BE2C (cell line): Measurements from ENCODE around the gene PNMA6E.
"Not testable (repeated sequence)": the region's sequence is repeated elsewhere in the genome, so short reads cannot be mapped to it uniquely, and the experiment has no call there.

Experiments used
- DNase-seq: peaks from one replicate; pipeline ENCODE4 v3.0.0-alpha.2; 2020
- H3K27me3 ChIP-seq: fragments of 250-450 bp; sonication (Bioruptor Pico); 2 replicates; pipeline ENCODE4 v1.5.1; 2020; ENCODE audit warnings: mild to moderate bottlenecking
- H3K36me3 ChIP-seq: fragments of 250-450 bp; sonication (Bioruptor Pico); 2 replicates; pipeline ENCODE4 v1.5.1; 2020; ENCODE audit warnings: mild to moderate bottlenecking
- H3K4me1 ChIP-seq: fragments of 250-450 bp; sonication (Bioruptor Pico); 2 replicates; pipeline ENCODE4 v1.5.1; 2020
- H3K4me3 ChIP-seq: 2 replicates; pipeline ENCODE4 v1.5.1; 2011; ENCODE audit warnings: low read depth, low read length
- H3K9me3 ChIP-seq: fragments of 250-450 bp; sonication (Bioruptor Pico); 2 replicates; pipeline ENCODE4 v1.5.1; 2020
- TF ChIP-seq, protein P1 (sequence below): IDR thresholded peaks from 2 replicates; pipeline ENCODE4 v1.5.1; 2012; ENCODE audit warnings: mild to moderate bottlenecking, low read depth, low read length

The PNMA6E gene

DNA sequence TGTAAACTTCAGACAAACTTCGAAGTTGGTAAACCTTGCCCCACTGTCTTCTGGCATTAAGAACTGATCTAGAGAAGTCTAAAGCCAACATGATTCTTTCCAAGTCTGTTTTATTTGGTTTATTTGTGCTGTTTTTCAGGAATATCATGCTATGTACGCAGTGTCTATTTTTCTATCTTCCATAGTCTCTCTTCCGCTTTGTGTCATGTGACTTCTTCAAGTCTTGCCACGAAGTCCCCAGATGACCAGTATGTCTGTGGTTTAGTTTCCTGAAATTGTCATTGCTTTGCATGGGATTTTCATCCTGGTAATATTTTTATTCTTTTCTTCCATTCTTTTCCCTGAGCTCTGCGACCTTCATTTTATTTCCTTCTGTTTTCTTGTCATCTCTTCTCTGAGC lies 15.1 kb downstream of the PNMA6E start:
- Histone ChIP-seq H3K4me3 (no peak overlapping the region), H3K4me1 (peaks cover 5% of the 10 kb centered on the region), H3K36me3 (no peaks in the 10 kb centered on the region), H3K27me3 (no peaks in the 10 kb centered on the region), H3K9me3 (no peaks in the 10 kb centered on the region)
- TF ChIP-seq, protein P1, sequence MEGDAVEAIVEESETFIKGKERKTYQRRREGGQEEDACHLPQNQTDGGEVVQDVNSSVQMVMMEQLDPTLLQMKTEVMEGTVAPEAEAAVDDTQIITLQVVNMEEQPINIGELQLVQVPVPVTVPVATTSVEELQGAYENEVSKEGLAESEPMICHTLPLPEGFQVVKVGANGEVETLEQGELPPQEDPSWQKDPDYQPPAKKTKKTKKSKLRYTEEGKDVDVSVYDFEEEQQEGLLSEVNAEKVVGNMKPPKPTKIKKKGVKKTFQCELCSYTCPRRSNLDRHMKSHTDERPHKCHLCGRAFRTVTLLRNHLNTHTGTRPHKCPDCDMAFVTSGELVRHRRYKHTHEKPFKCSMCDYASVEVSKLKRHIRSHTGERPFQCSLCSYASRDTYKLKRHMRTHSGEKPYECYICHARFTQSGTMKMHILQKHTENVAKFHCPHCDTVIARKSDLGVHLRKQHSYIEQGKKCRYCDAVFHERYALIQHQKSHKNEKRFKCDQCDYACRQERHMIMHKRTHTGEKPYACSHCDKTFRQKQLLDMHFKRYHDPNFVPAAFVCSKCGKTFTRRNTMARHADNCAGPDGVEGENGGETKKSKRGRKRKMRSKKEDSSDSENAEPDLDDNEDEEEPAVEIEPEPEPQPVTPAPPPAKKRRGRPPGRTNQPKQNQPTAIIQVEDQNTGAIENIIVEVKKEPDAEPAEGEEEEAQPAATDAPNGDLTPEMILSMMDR = no peak
- DNase-seq = no peak

DNA sequence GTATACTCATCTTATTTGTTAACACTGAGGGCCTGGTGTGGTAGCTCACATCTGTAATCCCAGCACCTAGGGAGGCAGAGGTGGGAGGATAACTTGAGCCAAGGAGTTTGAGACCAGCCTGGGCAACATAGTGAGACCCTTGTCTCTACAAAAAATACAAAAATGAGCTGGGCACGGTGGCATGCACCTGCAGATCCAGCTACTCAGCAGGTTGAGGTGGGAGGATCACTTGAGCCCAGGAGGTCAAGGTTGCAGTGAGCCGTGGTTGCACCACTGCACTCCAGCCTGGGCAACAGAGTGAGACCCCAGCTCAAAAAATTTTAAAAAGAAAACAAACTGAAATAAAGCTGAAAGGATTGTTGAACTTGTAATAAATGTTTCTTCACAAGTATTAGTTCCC lies 16.2 kb downstream of the PNMA6E start:
- not testable (repeated sequence) for H3K27me3 ChIP-seq, H3K36me3 ChIP-seq, DNase-seq, H3K9me3 ChIP-seq, H3K4me3 ChIP-seq
- peaks cover 13% of the 10 kb centered on the region for H3K4me1 ChIP-seq

DNA sequence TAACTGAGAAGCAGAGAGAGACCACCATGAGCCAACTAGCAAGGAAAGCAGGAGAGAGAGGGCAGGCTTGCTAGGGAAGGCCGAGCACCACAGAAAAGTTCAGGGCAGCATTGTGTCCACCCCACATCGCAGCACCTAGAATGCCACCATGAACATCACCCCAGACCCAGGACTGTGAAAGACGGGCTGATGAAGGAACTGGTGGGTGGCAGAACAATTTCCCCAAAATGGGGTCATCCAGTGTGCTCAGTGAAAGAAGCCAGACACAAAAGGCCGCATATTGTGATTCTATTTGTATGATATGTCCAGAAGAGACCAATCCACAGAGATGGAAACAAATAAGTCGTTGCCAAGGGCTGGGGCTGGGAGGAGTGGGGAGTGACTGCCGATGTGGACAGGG lies 16.8 kb downstream of the PNMA6E start:
- Histone ChIP-seq H3K36me3 (no peaks in the 10 kb centered on the region), H3K9me3 (no peaks in the 10 kb centered on the region), H3K4me1 (peaks cover 19% of the 10 kb centered on the region), H3K4me3 (no peak overlapping the region), H3K27me3 (no peaks in the 10 kb centered on the region)
- DNase-seq = no peak
- TF ChIP-seq, protein P1 = no peak

DNA sequence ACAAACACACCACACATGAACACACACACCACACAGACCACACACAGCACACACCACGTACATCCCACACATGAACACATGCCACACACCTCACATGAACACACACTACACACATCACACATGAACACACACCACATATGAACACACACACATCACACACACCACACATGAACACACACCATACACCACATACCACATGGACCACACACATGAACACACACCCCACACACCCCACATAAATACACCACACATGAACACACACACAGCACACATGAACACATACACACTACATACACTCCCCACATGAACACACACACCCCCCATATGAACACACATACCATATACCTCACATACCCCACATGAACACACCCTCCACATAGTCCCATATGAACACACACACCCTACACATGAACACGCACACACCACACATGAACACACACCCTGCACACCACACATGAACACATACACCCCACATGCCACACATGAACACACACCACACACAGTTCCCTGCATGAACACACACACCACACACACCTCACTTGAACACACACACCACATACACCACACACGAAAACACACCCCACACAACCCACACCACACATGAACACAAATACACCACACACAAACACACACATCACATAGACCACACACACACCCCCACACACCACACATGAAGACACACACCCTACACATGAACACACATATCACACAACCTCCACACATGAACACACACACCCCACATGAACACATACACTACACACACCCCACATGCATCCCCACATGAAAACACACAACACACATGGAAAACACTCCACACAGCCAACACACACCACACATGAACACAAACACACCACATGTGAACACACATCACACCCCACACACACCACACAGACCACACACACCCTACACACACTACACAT lies 18.3 kb downstream of the PNMA6E start:
- DNase-seq = no peak
- Histone ChIP-seq H3K9me3 (no peaks in the 10 kb centered on the region), H3K27me3 (no peaks in the 10 kb centered on the region), H3K36me3 (no peaks in the 10 kb centered on the region), H3K4me1 (peaks cover 20% of the 10 kb centered on the region), H3K4me3 (no peak overlapping the region)
- TF ChIP-seq, protein P1 = no peak

DNA sequence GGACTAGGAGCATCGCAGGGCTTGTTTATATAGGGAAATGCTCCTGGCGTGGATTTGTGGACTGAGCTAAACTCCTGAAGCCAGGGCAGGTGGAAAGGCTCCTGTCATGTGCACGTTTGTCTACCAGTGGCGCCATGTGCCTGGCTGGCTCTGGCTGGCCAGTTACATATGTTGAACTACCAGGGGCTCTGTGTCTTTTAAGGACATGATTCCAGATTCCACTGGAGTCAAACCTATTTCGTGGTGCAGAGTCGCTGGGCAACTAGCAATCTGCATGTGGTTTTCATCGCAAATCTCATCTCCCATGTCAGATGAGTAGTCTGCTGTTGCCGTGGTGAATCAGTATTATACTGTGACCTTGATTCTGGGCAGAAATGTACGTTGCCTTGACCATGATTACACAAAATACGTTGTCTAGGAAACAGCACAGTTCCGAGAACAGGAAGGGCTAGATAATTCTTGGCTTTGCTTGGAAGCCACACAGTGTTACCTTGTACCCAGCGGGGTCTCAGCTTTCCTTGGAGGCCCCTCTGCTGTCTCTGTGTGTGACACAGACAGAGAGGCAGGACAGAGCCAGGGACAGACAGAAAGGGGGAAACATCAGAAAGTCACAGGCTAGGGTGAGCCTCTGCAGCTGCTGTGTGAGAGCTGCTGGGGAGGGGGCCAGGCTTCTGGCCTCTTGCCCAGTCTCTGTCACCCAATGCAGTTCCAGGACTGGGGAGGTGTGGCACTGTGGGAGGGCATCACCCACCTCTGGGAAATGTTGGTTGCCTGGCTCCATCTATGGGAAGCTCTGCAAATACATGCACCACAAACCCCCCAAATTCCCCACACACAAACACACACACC lies 19.2 kb downstream of the PNMA6E start:
- Histone ChIP-seq H3K27me3 (no peaks in the 10 kb centered on the region), H3K4me1 (peaks cover 20% of the 10 kb centered on the region), H3K4me3 (no peak overlapping the region; the same call in 1 of the 2 replicates), H3K36me3 (no peaks in the 10 kb centered on the region), H3K9me3 (no peaks in the 10 kb centered on the region)
- peak; percentile 86 for DNase-seq
- TF ChIP-seq, protein P1 = peak; percentile 47

DNA sequence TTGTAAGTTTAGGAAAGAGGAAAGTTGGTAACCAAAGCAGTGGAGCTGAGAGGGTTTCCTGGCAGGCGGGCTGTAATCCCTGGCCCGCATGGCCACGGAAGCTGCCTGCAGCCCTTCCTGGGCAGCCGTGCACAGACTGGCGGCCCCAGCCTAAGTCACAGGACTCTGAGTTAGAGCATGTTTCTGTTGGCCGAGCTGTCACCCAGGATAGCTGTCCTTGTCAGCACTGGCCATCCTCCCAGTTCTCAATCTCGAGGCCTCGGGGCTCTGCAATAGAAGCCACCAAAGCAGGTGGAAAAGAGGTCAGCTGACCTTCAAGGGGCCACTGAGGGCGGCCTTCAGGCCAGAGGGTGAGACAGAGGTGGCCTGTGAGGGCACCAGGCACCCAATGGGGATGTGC lies 20.5 kb downstream of the PNMA6E start:
- TF ChIP-seq, protein P1 = no peak
- H3K4me3 ChIP-seq = no peak overlapping the region
- no peaks in the 10 kb centered on the region for H3K36me3 ChIP-seq
- H3K27me3 ChIP-seq = no peaks in the 10 kb centered on the region
- peaks cover 20% of the 10 kb centered on the region for H3K4me1 ChIP-seq
- DNase-seq = no peak
- no peaks in the 10 kb centered on the region for H3K9me3 ChIP-seq
